Keratinocyte (primary cell): ENCODE data around the gene CREB5.

Experiments
- CTCF ChIP-seq, 3 experiments: IDR thresholded peaks in 1 of 3; conservative IDR thresholded peaks in 1 of 3; optimal IDR thresholded peaks in 1 of 3; 2 replicates in 2 of 3; 3 replicates in 1 of 3; pipeline versions ENCODE3 to v1.5.1; 2011; ENCODE audit warnings: low read length in 3 of 3, mild to moderate bottlenecking in 3 of 3, moderate library complexity in 2 of 3, control low read depth in 1 of 3, inconsistent platforms in 1 of 3; ENCODE audit not compliant: insufficient read depth in 2 of 3; ENCODE audit errors: extremely low read depth in 1 of 3
- EZH2 ChIP-seq: IDR thresholded peaks from one replicate; pipeline ENCODE4 v1.6.1; 2012; ENCODE audit warnings: inconsistent platforms, mild to moderate bottlenecking, low read length, moderate library complexity

DNA sequence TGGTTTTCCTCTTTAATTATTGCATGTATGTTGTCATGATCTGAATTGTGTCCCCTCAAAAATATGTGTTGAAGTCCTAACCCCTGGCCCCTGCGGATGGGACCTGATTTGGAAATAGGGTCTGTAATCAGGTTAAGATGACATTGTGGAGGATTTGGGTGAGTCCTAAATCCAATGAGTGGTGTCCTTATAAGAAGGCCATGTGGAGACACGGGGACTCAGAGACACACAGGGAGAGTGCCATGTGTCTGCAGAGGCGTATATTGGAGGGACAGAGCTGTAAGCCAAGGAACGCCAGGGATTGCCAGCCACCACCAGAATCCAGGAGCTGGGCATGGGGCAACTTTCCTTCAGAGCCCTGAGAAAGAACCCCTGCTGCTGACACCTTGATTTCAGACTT, 171.9 kb downstream of the CREB5 start:
- TF ChIP-seq CTCF (optimal IDR thresholded peaks at IDR 0.05 in 1 of 3, IDR thresholded peaks at IDR 0.05 in 1 of 3, conservative IDR thresholded peaks at IDR 0.05 in 1 of 3; ENCODE audit: extremely low read depth in 1 of 3, insufficient read depth in 2 of 3, low read length in 3 of 3) (no peak), EZH2 (no peak)
